Skeletal muscle tissue (tissue), 4 donors: ENCODE data around the gene OPA3. TPM values are rescaled to one million over a fixed set of nuclear protein-coding genes. Genes with fewer than 3 reads are reported as not detected.

Experiments
- H3K27ac ChIP-seq: one replicate; pipeline ENCODE4 v1.7.0; 2013; ENCODE audit warnings: mild to moderate bottlenecking, low read depth, low read length, inconsistent platforms
- H3K27me3 ChIP-seq, 3 donors: one replicate each; pipeline ENCODE4 v1.7.0; 2013; ENCODE audit warnings: low read length in 3 of 3; ENCODE audit not compliant: control insufficient read depth in 3 of 3, insufficient read depth in 3 of 3
- H3K36me3 ChIP-seq, 3 donors: one replicate each; pipeline ENCODE4 v1.7.0; 2013; ENCODE audit warnings: low read length in 3 of 3; ENCODE audit not compliant: control insufficient read depth in 3 of 3, insufficient read depth in 3 of 3
- H3K4me1 ChIP-seq, 3 donors: one replicate each; pipeline ENCODE4 v1.7.0; 2013; ENCODE audit warnings: low read length in 3 of 3, mild to moderate bottlenecking in 3 of 3; ENCODE audit not compliant: control insufficient read depth in 3 of 3, insufficient read depth in 3 of 3
- H3K4me3 ChIP-seq, 3 donors: one replicate each; pipeline ENCODE4 v1.7.0; 2013; ENCODE audit warnings: low read length in 3 of 3
- H3K9ac ChIP-seq, 3 donors: one replicate each; pipeline ENCODE4 v1.7.0; 2013; ENCODE audit warnings: low read length in 3 of 3, mild to moderate bottlenecking in 3 of 3, moderate library complexity in 2 of 3, low read depth in 1 of 3
- H3K9me3 ChIP-seq, 3 donors: one replicate each; pipeline ENCODE4 v1.7.0; 2013; ENCODE audit warnings: low read length in 3 of 3; ENCODE audit not compliant: control insufficient read depth in 3 of 3
- total RNA-seq: library from RNA; depleted of rRNA; stranded (reverse); fragments of >200 nt; gene quantifications from one replicate; pipeline ENCODE4 v1.2.3, GENCODE V29; 2014
- donor health status: Osteomylitis.

Gene OPA3
- total RNA-seq, 1 donor from 2014 or later, result 3.7 TPM

- Histone ChIP-seq H3K27ac (peak overlapping the region; percentile 69), H3K4me3 (no peak overlapping the region), H3K27me3 (no peaks in the 10 kb centered on the region), H3K4me1 (peaks cover 32 to 57% (median 35%) of the 10 kb centered on the region in 3 donors), H3K36me3 (peaks cover 0 to 3% (median 0%) of the 10 kb centered on the region in 3 donors), H3K9me3 (no peaks in the 10 kb centered on the region), H3K9ac (no peak overlapping the region)
Observed at GRCh38 chr19:45571457-45572220, 13.0 kb downstream of the OPA3 start.

- no peak overlapping the region for H3K4me3 ChIP-seq
- peaks cover 25 to 44% (median 26%) of the 10 kb centered on the region in 3 donors for H3K4me1 ChIP-seq
- peak overlapping the region in 1 of 3 donors; percentile 33 for H3K9ac ChIP-seq
- H3K9me3 ChIP-seq, result no peaks in the 10 kb centered on the region
- H3K27ac ChIP-seq, result peak overlapping the region; percentile 86
- no peaks in the 10 kb centered on the region for H3K27me3 ChIP-seq
- peaks cover 0 to 3% (median 0%) of the 10 kb centered on the region in 3 donors for H3K36me3 ChIP-seq
Observed at GRCh38 chr19:45569619-45570421, 14.8 kb downstream of the OPA3 start.

- H3K4me1 ChIP-seq, result peaks cover 20 to 38% (median 20%) of the 10 kb centered on the region in 3 donors
- no peaks in the 10 kb centered on the region for H3K9me3 ChIP-seq
- peak overlapping the region; percentile 86 for H3K27ac ChIP-seq
- no peaks in the 10 kb centered on the region for H3K27me3 ChIP-seq
- peak overlapping the region in 2 of 3 donors; percentile 24 to 45 for H3K4me3 ChIP-seq
- H3K9ac ChIP-seq, result peak overlapping the region in 2 of 3 donors; percentile 68 to 70
- peaks cover 0 to 3% (median 0%) of the 10 kb centered on the region in 3 donors for H3K36me3 ChIP-seq
Observed at GRCh38 chr19:45568732-45569131, 15.9 kb downstream of the OPA3 start.

GRCh38 chr19:45567609-45568008 is 17.0 kb downstream of the OPA3 start:
- H3K9ac ChIP-seq, result no peak overlapping the region
- H3K27me3 ChIP-seq, result no peaks in the 10 kb centered on the region
- no peak overlapping the region for H3K4me3 ChIP-seq
- H3K4me1 ChIP-seq, result peaks cover 16 to 31% (median 20%) of the 10 kb centered on the region in 3 donors
- H3K9me3 ChIP-seq, result no peaks in the 10 kb centered on the region
- H3K27ac ChIP-seq, result peak overlapping the region; percentile 31
- H3K36me3 ChIP-seq, result peaks cover 0 to 3% (median 0%) of the 10 kb centered on the region in 3 donors

- H3K36me3 ChIP-seq, result peaks cover 0 to 3% (median 0%) of the 10 kb centered on the region in 3 donors
- no peak overlapping the region for H3K9ac ChIP-seq
- H3K4me1 ChIP-seq, result peaks cover 10 to 18% (median 11%) of the 10 kb centered on the region in 3 donors
- H3K27me3 ChIP-seq, result no peaks in the 10 kb centered on the region
- no peak overlapping the region for H3K27ac ChIP-seq
- H3K9me3 ChIP-seq, result no peaks in the 10 kb centered on the region
- no peak overlapping the region for H3K4me3 ChIP-seq
Observed at GRCh38 chr19:45564131-45564780, 20.3 kb downstream of the OPA3 start.

- Histone ChIP-seq H3K9ac (no peak overlapping the region), H3K4me1 (peaks cover 0 to 2% (median 0%) of the 10 kb centered on the region in 3 donors), H3K36me3 (peaks cover 0 to 2% (median 0%) of the 10 kb centered on the region in 3 donors), H3K4me3 (no peak overlapping the region), H3K9me3 (no peaks in the 10 kb centered on the region), H3K27ac (no peak overlapping the region), H3K27me3 (no peaks in the 10 kb centered on the region)
Observed at GRCh38 chr19:45560686-45561085, 23.9 kb downstream of the OPA3 start.

- H3K4me3 ChIP-seq, result no peak overlapping the region
- peaks cover 0 to 2% (median 0%) of the 10 kb centered on the region in 3 donors for H3K36me3 ChIP-seq
- H3K27me3 ChIP-seq, result no peaks in the 10 kb centered on the region
- no peaks in the 10 kb centered on the region for H3K9me3 ChIP-seq
- peaks cover 0 to 2% (median 0%) of the 10 kb centered on the region in 3 donors for H3K4me1 ChIP-seq
- no peak overlapping the region for H3K27ac ChIP-seq
- peak overlapping the region in 1 of 3 donors; percentile 7 for H3K9ac ChIP-seq
Observed at GRCh38 chr19:45560038-45560437, 24.6 kb downstream of the OPA3 start.

GRCh38 chr19:45558399-45558878 is 26.2 kb downstream of the OPA3 start:
- H3K9me3 ChIP-seq, result no peaks in the 10 kb centered on the region
- no peaks in the 10 kb centered on the region for H3K27me3 ChIP-seq
- H3K9ac ChIP-seq, result no peak overlapping the region
- peaks cover 0 to 2% (median 0%) of the 10 kb centered on the region in 3 donors for H3K36me3 ChIP-seq
- H3K4me3 ChIP-seq, result no peak overlapping the region
- H3K27ac ChIP-seq, result no peak overlapping the region
- peaks cover 0 to 2% (median 0%) of the 10 kb centered on the region in 3 donors for H3K4me1 ChIP-seq

- Histone ChIP-seq H3K4me3 (no peak overlapping the region), H3K27ac (no peak overlapping the region), H3K9ac (no peak overlapping the region)
Observed at GRCh38 chr19:45556835-45557234, 27.8 kb downstream of the OPA3 start.

More at GRCh38 chr19:45556835-45557234, 27.8 kb downstream of the OPA3 start:
- H3K9me3 ChIP-seq, result no peaks in the 10 kb centered on the region
- H3K36me3 ChIP-seq, result peaks cover 4 to 9% (median 7%) of the 10 kb centered on the region in 3 donors
- no peaks in the 10 kb centered on the region for H3K27me3 ChIP-seq
- peaks cover 0 to 3% (median 0%) of the 10 kb centered on the region in 3 donors for H3K4me1 ChIP-seq
